ENCODE measurements around the gene WAS.

WAS gene

DNA sequence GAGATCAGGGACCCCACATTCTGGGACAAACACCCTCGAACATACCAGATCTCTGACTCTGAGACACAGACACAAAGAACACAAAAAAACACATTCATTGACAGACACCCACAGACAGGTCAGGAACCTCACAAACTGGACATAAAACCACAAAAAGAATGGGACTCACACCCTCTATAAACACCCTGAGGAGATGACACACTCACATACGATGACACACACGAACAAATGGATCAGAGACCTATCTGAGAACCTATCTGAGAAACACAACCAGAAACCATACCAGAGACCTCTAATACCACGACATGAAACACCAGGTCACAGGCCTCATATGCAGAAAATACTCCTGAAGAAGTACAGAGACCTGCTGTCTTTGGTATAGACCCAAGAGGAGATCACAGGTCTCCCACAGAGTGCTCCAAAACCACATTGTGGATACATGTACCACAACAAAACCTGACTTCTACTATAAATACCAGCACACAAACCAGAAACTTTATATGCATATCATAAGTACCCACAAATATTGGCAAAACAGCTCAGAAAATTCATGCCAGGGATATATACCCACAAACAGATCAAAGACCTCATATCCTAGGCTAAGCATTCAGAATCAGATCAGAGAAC, 32.4 kb downstream of the WAS start:
- TF ChIP-seq, protein P1, sequence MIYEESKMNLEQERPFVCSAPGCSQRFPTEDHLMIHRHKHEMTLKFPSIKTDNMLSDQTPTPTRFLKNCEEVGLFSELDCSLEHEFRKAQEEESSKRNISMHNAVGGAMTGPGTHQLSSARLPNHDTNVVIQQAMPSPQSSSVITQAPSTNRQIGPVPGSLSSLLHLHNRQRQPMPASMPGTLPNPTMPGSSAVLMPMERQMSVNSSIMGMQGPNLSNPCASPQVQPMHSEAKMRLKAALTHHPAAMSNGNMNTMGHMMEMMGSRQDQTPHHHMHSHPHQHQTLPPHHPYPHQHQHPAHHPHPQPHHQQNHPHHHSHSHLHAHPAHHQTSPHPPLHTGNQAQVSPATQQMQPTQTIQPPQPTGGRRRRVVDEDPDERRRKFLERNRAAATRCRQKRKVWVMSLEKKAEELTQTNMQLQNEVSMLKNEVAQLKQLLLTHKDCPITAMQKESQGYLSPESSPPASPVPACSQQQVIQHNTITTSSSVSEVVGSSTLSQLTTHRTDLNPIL (CRISPR knock-in tag; IDR thresholded peaks at IDR 0.05; ENCODE audit: low read depth) = no peak
- TF ChIP-seq ISL1 (CRISPR knock-in tag; IDR thresholded peaks at IDR 0.05) (no peak), GLIS3 (CRISPR knock-in tag; IDR thresholded peaks at IDR 0.05) (no peak)
- TF ChIP-seq, protein P2, sequence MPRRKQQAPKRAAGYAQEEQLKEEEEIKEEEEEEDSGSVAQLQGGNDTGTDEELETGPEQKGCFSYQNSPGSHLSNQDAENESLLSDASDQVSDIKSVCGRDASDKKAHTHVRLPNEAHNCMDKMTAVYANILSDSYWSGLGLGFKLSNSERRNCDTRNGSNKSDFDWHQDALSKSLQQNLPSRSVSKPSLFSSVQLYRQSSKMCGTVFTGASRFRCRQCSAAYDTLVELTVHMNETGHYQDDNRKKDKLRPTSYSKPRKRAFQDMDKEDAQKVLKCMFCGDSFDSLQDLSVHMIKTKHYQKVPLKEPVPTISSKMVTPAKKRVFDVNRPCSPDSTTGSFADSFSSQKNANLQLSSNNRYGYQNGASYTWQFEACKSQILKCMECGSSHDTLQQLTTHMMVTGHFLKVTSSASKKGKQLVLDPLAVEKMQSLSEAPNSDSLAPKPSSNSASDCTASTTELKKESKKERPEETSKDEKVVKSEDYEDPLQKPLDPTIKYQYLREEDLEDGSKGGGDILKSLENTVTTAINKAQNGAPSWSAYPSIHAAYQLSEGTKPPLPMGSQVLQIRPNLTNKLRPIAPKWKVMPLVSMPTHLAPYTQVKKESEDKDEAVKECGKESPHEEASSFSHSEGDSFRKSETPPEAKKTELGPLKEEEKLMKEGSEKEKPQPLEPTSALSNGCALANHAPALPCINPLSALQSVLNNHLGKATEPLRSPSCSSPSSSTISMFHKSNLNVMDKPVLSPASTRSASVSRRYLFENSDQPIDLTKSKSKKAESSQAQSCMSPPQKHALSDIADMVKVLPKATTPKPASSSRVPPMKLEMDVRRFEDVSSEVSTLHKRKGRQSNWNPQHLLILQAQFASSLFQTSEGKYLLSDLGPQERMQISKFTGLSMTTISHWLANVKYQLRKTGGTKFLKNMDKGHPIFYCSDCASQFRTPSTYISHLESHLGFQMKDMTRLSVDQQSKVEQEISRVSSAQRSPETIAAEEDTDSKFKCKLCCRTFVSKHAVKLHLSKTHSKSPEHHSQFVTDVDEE (CRISPR knock-in tag; IDR thresholded peaks at IDR 0.05) = no peak
- no peak for ATAC-seq

DNA sequence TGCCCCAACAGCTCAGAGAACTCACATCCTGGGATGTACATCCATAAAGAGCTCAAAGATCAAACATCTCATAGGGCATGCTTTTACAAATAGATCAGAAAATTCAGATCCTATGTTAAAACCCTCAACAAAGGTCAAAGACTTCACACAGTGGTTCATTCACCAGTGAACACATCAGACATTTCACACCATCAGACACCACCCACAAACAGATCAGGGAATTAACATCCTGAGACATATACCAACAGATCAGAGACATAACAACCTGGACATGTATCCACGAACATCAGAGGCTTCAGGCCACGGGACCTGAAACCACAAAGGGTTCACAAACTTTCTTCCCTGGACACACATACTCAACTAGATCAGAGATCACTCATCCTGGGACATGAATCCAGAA, 36.4 kb downstream of the WAS start:
- ATAC-seq = no peak
- TF ChIP-seq ESRRG (CRISPR knock-in tag; IDR thresholded peaks at IDR 0.05) (no peak), ISL1 (CRISPR knock-in tag; IDR thresholded peaks at IDR 0.05) (no peak), ZNF8 (CRISPR knock-in tag; IDR thresholded peaks at IDR 0.05) (no peak), PPARA (CRISPR knock-in tag; IDR thresholded peaks at IDR 0.05; ENCODE audit: borderline replicate concordance) (no peak), ZFP30 (CRISPR knock-in tag; IDR thresholded peaks at IDR 0.05) (no peak), ZFP3 (CRISPR knock-in tag; IDR thresholded peaks at IDR 0.05) (no peak), TCF4 (CRISPR knock-in tag; IDR thresholded peaks at IDR 0.05; ENCODE audit: borderline replicate concordance) (no peak), GLIS3 (CRISPR knock-in tag; IDR thresholded peaks at IDR 0.05) (no peak), OSR1 (CRISPR knock-in tag; IDR thresholded peaks at IDR 0.05) (no peak), ZNF70 (CRISPR knock-in tag; IDR thresholded peaks at IDR 0.05) (no peak), ZC3H10 (CRISPR knock-in tag; IDR thresholded peaks at IDR 0.05) (no peak)
- TF ChIP-seq, protein P2 (CRISPR knock-in tag; IDR thresholded peaks at IDR 0.05) = no peak

DNA sequence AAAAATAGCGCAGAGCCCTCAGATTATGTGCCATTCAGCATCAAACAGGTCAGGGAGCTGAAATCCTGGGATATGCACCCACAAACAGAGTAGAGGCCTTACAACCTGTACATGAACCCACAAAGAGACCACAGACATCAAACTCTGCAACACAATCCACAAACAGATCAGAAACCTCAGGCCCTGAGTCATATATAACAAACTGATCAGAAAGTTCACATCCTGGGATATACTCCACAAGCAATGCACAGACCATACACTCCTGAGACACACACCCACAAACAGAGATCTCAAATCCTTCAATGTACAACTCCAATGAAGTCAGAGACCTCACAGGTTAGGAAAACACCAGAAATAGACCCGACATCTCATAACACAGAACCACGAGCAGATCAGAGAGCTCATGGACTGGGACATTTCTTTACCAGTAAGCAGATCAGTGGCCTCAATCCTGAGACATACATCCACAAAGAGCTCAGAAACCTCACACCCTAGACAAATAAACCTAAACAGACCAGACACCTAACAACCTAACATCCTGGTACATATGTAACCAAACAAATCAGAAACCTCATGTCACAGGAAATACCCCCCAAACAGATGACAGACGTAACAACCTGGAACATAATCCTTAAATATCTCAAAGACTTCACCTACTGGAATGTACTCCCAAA, 37.1 kb downstream of the WAS start:
- no peak for ATAC-seq

More for the DNA sequence above, 37.1 kb downstream of the WAS start:
- TF ChIP-seq, protein P2 (CRISPR knock-in tag; IDR thresholded peaks at IDR 0.05) = no peak
- TF ChIP-seq ZNF8 (CRISPR knock-in tag; IDR thresholded peaks at IDR 0.05) (no peak), RARB (CRISPR knock-in tag; IDR thresholded peaks at IDR 0.05) (no peak), SNAI2 (CRISPR knock-in tag; IDR thresholded peaks at IDR 0.05) (no peak), GLIS3 (CRISPR knock-in tag; IDR thresholded peaks at IDR 0.05) (no peak), PPARA (CRISPR knock-in tag; IDR thresholded peaks at IDR 0.05; ENCODE audit: borderline replicate concordance) (no peak), ISL1 (CRISPR knock-in tag; IDR thresholded peaks at IDR 0.05) (no peak)
- TF ChIP-seq, protein P3, sequence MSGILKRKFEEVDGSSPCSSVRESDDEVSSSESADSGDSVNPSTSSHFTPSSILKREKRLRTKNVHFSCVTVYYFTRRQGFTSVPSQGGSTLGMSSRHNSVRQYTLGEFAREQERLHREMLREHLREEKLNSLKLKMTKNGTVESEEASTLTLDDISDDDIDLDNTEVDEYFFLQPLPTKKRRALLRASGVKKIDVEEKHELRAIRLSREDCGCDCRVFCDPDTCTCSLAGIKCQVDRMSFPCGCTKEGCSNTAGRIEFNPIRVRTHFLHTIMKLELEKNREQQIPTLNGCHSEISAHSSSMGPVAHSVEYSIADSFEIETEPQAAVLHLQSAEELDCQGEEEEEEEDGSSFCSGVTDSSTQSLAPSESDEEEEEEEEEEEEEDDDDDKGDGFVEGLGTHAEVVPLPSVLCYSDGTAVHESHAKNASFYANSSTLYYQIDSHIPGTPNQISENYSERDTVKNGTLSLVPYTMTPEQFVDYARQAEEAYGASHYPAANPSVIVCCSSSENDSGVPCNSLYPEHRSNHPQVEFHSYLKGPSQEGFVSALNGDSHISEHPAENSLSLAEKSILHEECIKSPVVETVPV (CRISPR knock-in tag; IDR thresholded peaks at IDR 0.05) = no peak
- TF ChIP-seq, protein P4, sequence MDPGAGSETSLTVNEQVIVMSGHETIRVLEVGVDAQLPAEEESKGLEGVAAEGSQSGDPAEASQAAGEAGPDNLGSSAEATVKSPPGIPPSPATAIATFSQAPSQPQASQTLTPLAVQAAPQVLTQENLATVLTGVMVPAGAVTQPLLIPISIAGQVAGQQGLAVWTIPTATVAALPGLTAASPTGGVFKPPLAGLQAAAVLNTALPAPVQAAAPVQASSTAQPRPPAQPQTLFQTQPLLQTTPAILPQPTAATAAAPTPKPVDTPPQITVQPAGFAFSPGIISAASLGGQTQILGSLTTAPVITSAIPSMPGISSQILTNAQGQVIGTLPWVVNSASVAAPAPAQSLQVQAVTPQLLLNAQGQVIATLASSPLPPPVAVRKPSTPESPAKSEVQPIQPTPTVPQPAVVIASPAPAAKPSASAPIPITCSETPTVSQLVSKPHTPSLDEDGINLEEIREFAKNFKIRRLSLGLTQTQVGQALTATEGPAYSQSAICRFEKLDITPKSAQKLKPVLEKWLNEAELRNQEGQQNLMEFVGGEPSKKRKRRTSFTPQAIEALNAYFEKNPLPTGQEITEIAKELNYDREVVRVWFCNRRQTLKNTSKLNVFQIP (CRISPR knock-in tag; IDR thresholded peaks at IDR 0.05; ENCODE audit: borderline replicate concordance, low read depth) = no peak
- TF ChIP-seq, protein P1 (CRISPR knock-in tag; IDR thresholded peaks at IDR 0.05; ENCODE audit: low read depth) = no peak
- TF ChIP-seq, protein P5, sequence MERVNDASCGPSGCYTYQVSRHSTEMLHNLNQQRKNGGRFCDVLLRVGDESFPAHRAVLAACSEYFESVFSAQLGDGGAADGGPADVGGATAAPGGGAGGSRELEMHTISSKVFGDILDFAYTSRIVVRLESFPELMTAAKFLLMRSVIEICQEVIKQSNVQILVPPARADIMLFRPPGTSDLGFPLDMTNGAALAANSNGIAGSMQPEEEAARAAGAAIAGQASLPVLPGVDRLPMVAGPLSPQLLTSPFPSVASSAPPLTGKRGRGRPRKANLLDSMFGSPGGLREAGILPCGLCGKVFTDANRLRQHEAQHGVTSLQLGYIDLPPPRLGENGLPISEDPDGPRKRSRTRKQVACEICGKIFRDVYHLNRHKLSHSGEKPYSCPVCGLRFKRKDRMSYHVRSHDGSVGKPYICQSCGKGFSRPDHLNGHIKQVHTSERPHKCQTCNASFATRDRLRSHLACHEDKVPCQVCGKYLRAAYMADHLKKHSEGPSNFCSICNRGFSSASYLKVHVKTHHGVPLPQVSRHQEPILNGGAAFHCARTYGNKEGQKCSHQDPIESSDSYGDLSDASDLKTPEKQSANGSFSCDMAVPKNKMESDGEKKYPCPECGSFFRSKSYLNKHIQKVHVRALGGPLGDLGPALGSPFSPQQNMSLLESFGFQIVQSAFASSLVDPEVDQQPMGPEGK (CRISPR knock-in tag; IDR thresholded peaks at IDR 0.05; ENCODE audit: borderline replicate concordance) = no peak

Data from SK-N-SH treated with all-trans-retinoic acid at 6 μM for 48 hours (cell line).